ENCODE measurements around the gene MYH4. TPM values are rescaled to one million over a fixed set of nuclear protein-coding genes. Genes with fewer than 3 reads are reported as not detected.

MYH4 gene
- total and polyA plus RNA-seq, 10 of the 15 experiments (the other 5 are each of a cell fraction or from before 2014, with no cell fraction given) = not detected

GRCh38 chr17:10396524-10397163, 72.7 kb downstream of the MYH4 start:
- BruUV-seq (replicated peaks) = no TSS peak
- ChIA-PET RAD21 (ENCODE audit: unreplicated experiment) (no interaction called here), CTCF (no interaction called here)

More at GRCh38 chr17:10396524-10397163, 72.7 kb downstream of the MYH4 start:
- in situ Hi-C loops (cut with MboI) = no loop called here
- no peak overlapping the region for H3K27ac ChIP-seq (ENCODE audit: control insufficient read depth, insufficient read depth)
- 38% methylated on average over 14 of the region's 14 CpGs for WGBS (ENCODE audit: insufficient coverage, insufficient replicate concordance, low lambda C conversion rate, missing lambda C conversion rate)
- POLR2A ChIA-PET = no interaction called here
- H3K9me3 ChIP-seq (replicated peaks; ENCODE audit: control insufficient read depth, insufficient read depth, low read length) = no peaks in the 10 kb centered on the region
- H3K36me3 ChIP-seq (ENCODE audit: control insufficient read depth in 2 of 2, insufficient read depth in 2 of 2, low read length in 1 of 2) = no peaks in the 10 kb centered on the region
- H3K79me2 ChIP-seq (ENCODE audit: control insufficient read depth, insufficient read depth, low read length) = no peaks in the 10 kb centered on the region
- TF ChIP-seq IKZF2 (IDR thresholded peaks at IDR 0.05) (no peak), STAT1 (conservative IDR thresholded peaks at IDR 0.05) (no peak), ASH2L (IDR thresholded peaks at IDR 0.05; ENCODE audit: borderline replicate concordance, low read depth) (no peak), MEF2A (IDR thresholded peaks at IDR 0.05; ENCODE audit: insufficient read depth, low read depth, low read length) (no peak), GABPA (IDR thresholded peaks at IDR 0.05; ENCODE audit: low read depth) (no peak), EED (IDR thresholded peaks at IDR 0.05; ENCODE audit: low read depth) (no peak), SUZ12 (IDR thresholded peaks at IDR 0.05; ENCODE audit: unreplicated experiment) (no peak), BMI1 (IDR thresholded peaks at IDR 0.05; ENCODE audit: borderline replicate concordance) (no peak), HSF1 (IDR thresholded peaks at IDR 0.05; ENCODE audit: low read depth, low read length) (no peak), EZH2 (IDR thresholded peaks at IDR 0.05; ENCODE audit: borderline replicate concordance, control insufficient read depth, low read depth, low read length) (no peak), RCOR1 (conservative IDR thresholded peaks at IDR 0.05; ENCODE audit: low read depth, low read length) (no peak), PKNOX1 (IDR thresholded peaks at IDR 0.05) (no peak)
- TF ChIP-seq, protein P1, sequence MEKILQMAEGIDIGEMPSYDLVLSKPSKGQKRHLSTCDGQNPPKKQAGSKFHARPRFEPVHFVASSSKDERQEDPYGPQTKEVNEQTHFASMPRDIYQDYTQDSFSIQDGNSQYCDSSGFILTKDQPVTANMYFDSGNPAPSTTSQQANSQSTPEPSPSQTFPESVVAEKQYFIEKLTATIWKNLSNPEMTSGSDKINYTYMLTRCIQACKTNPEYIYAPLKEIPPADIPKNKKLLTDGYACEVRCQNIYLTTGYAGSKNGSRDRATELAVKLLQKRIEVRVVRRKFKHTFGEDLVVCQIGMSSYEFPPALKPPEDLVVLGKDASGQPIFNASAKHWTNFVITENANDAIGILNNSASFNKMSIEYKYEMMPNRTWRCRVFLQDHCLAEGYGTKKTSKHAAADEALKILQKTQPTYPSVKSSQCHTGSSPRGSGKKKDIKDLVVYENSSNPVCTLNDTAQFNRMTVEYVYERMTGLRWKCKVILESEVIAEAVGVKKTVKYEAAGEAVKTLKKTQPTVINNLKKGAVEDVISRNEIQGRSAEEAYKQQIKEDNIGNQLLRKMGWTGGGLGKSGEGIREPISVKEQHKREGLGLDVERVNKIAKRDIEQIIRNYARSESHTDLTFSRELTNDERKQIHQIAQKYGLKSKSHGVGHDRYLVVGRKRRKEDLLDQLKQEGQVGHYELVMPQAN (conservative IDR thresholded peaks at IDR 0.05) = no peak
- no peaks in the 10 kb centered on the region for H4K20me1 ChIP-seq (ENCODE audit: control insufficient read depth, insufficient read depth)
- DNase-seq (ENCODE audit: low read depth, low spot score) (no peak), FAIRE-seq (peak; percentile 44), ATAC-seq (no peak)
- H3K27me3 ChIP-seq (replicated peaks in 1 of 2; ENCODE audit: control insufficient read depth in 2 of 2, insufficient read depth in 2 of 2, low read length in 1 of 2) = peaks cover 0 to 1% of the 10 kb centered on the region in 2 experiments; a peak in 3 of 4 replicates
- intact Hi-C loops (cut with micrococcal nuclease; ENCODE audit: unreplicated experiment) = no loop called here
- no peak overlapping the region for H2AFZ ChIP-seq (ENCODE audit: control insufficient read depth, low read depth, low read length)
- no peak overlapping the region for H3K9ac ChIP-seq (ENCODE audit: control insufficient read depth, insufficient read depth, low read length)
- no peak overlapping the region for H3K4me3 ChIP-seq
- H3K4me2 ChIP-seq (ENCODE audit: control insufficient read depth, insufficient read depth) = no peak overlapping the region
- SMC1A ChIA-PET (ENCODE audit: uncharacterized antibody, unreplicated experiment) = no interaction called here
- H3K4me1 ChIP-seq (ENCODE audit: control insufficient read depth, insufficient read depth, low read length) = no peaks in the 10 kb centered on the region
